Kidney epithelial cell (primary cell): ENCODE measurements around the gene TM4SF5. TPM values are rescaled to one million over a fixed set of nuclear protein-coding genes. Genes with fewer than 3 reads are reported as not detected.
A peak's percentile ranks its signal among the peaks of the same experiment; 100 is the strongest.

Experiments used
- DNase-seq: peaks from one replicate; pipeline ENCODE4 v3.0.0-alpha.2; 2010; ENCODE audit warnings: low read depth
- H3K27me3 ChIP-seq: 2 replicates; pipeline ENCODE4 v1.6.0; 2011; ENCODE audit warnings: low read length; ENCODE audit not compliant: control insufficient read depth, insufficient read depth
- H3K36me3 ChIP-seq: 2 replicates; pipeline ENCODE4 v1.5.1; 2011; ENCODE audit warnings: low read length; ENCODE audit not compliant: control insufficient read depth, insufficient read depth
- H3K4me3 ChIP-seq: 2 replicates; pipeline ENCODE4 v1.5.1; 2011; ENCODE audit warnings: low read depth, mild to moderate bottlenecking, control low read depth, low read length
- CTCF ChIP-seq: IDR thresholded peaks from 2 replicates; pipeline ENCODE4 v1.5.1; 2011; ENCODE audit warnings: mild to moderate bottlenecking, moderate library complexity, low read length, control low read depth, inconsistent platforms; ENCODE audit not compliant: insufficient read depth, poor library complexity, severe bottlenecking
- total RNA-seq: library from RNA; depleted of rRNA; stranded (reverse); fragments of >200 nt; gene quantifications from 2 replicates; pipeline ENCODE4 v1.2.3, GENCODE V29; 2015

TM4SF5 gene
- total RNA-seq, 1 donor from 2014 or later = not detected

DNA sequence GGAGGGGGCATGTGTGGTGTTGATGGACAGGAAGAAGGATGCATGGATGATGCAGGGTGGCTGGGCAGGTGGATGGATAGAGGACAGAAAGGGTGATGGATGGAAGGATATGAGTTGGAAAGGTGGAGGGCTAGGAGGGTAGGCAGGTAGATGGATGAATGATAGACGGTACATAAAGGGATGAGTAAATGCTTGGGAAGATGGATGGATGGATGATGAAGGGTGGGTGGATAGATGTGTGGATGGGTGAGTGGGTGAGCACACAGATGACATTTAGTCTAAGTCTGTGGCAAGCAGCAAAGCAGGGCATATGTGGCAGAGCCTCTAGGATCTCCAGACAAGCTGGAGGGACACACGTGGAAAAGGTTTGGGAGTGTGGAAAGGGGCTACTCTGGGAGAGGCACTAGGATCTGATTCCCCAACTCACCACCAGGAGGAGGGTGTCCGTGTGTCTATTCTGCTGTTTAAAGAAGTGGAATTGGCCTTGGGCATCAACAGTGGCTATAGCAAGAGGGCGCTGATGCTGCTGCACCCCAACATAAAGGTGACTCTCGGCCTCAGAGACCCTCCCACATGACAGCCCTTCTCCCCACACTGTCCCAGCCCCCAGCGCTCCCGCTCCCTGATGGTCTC is 43.5 kb downstream of the TM4SF5 start:
- DNase-seq = no peak
- Histone ChIP-seq H3K27me3 (no peaks in the 10 kb centered on the region), H3K4me3 (no peak overlapping the region), H3K36me3 (no peaks in the 10 kb centered on the region)
- TF ChIP-seq CTCF = peak; percentile 39

DNA sequence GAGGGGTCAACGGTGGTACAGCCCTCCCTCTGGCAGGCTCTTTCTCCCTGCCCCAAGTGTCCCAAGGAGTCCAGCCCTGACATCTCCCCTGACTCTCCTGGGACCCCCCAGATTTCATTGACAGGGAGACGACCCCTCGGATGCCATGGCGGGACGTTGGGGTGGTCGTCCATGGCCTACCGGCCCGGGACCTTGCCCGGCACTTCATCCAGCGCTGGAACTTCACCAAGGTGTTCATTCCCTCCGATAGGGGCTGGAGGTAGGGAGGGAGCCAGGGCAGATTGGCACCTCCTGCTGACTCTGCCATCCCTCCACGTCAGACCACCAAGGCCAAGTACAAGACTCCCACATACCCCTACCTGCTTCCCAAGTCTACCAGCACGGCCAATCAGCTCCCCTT is 45.1 kb downstream of the TM4SF5 start:
- no peaks in the 10 kb centered on the region for H3K36me3 ChIP-seq
- H3K27me3 ChIP-seq = no peaks in the 10 kb centered on the region
- no peak for DNase-seq
- no peak overlapping the region for H3K4me3 ChIP-seq
- TF ChIP-seq CTCF = no peak

- Histone ChIP-seq H3K27me3 (no peaks in the 10 kb centered on the region), H3K4me3 (no peak overlapping the region), H3K36me3 (no peaks in the 10 kb centered on the region)
- no peak for DNase-seq
- TF ChIP-seq CTCF = no peak
These were observed 46.6 kb downstream of the TM4SF5 start for GRCh38 chr17:4818276-4818675.

DNA sequence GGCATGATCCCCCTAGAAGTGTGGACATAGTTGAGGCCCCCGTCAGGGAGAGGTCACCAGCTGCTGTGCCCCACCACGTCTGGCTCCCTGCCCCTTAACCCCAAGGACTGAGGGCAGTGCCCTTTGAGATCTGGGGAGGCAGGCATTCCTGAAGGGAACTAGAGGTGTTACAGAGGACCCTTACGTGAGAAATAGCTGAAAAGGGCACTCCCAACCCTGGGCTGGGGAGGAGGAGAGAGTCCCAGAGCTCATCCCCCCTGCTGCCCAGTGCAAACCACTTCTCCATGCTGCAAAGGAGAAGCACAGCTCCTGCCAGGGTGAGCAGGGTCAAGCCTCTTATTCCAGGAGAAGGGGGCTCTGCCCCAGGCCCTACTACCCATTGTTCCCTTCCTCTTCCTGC is 51.1 kb downstream of the TM4SF5 start:
- TF ChIP-seq CTCF = no peak

GRCh38 chr17:4823373-4824089 is 51.8 kb downstream of the TM4SF5 start:
- no peak for DNase-seq
- H3K4me3 ChIP-seq = no peak overlapping the region
- no peaks in the 10 kb centered on the region for H3K27me3 ChIP-seq
- H3K36me3 ChIP-seq = no peaks in the 10 kb centered on the region
- no peak for TF ChIP-seq CTCF

More for the DNA sequence above, 51.1 kb downstream of the TM4SF5 start:
- no peak overlapping the region for H3K4me3 ChIP-seq
- no peaks in the 10 kb centered on the region for H3K27me3 ChIP-seq
- no peak for DNase-seq
- H3K36me3 ChIP-seq = no peaks in the 10 kb centered on the region
